GM21717 (cell line): ENCODE results near the gene PRDM11.

Experiments used
- ATAC-seq: cut with Tn5 transposase; IDR thresholded peaks from one replicate; pipeline ENCODE4 v1.9.1; 2021; ENCODE audit warnings: mild to moderate bottlenecking, moderate library complexity; ENCODE audit not compliant: unreplicated experiment

Gene PRDM11

GRCh38 chr11:45157247-45158209 lies 11.1 kb downstream of the PRDM11 start:
- no peak for ATAC-seq

- no peak for ATAC-seq
These were observed 11.8 kb downstream of the PRDM11 start for GRCh38 chr11:45158210-45158731.

DNA sequence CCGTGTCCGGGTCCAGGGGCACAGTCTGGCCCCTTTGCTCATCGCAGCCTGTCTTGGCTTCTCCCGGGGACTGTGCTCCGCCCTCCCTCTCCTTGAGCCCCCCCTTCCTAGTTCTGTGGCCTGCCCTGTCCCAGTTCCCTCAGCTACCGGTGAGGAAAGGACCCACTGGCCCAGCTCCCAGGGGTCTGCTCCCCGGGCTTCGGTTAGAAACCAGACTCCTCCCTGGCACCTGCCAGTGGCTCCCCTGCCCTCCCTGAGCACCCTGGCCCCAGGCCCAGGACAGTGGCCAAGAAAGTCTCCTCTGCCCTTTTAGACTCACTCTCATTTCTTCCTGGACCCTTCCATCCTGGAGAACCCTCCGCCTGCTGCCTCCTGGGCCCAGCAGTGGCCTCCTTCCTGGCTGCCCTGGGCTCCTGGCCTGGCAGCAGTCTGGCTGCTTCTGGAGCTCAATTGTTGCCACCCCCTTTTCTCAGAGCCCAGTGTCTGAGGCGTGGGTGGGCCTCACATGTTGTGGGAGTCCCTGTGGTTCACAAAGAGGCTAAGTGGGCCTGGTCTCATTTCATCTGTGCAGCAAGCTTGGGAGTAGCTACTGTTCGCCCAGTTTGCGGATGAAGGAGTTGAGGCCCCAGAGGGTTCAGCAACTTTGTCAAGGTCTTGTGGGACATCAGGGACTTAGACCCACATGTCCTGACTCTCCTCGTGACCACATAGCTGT lies 12.6 kb downstream of the PRDM11 start:
- ATAC-seq = no peak

DNA sequence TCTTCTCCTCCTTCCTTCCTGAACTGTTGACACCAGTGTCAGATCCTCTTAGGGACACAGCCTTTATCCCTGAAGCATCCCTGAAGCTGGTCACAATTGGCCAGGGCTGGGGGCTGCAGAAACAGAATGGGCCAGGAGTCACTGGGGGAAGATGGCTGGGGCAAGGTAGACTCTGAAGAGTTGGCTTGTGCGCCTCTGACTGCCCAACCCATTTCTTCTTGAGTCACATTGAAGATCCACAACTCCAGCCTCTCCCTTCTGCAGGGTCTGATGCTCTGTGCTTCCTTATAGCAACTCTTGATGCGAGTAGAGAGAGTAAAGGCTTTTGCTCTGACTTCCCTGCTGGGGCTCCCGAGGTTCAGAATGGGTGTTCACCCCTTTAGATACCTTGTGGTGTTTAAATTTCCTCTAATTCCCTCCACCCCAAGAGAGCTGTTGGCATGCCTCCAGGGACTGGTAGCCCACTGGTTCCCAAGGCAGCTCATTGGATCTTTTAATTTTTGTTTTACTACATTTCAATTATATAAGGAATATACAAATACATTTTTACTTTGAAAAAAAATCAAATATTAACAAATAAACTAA lies 13.4 kb downstream of the PRDM11 start:
- ATAC-seq = no peak

DNA sequence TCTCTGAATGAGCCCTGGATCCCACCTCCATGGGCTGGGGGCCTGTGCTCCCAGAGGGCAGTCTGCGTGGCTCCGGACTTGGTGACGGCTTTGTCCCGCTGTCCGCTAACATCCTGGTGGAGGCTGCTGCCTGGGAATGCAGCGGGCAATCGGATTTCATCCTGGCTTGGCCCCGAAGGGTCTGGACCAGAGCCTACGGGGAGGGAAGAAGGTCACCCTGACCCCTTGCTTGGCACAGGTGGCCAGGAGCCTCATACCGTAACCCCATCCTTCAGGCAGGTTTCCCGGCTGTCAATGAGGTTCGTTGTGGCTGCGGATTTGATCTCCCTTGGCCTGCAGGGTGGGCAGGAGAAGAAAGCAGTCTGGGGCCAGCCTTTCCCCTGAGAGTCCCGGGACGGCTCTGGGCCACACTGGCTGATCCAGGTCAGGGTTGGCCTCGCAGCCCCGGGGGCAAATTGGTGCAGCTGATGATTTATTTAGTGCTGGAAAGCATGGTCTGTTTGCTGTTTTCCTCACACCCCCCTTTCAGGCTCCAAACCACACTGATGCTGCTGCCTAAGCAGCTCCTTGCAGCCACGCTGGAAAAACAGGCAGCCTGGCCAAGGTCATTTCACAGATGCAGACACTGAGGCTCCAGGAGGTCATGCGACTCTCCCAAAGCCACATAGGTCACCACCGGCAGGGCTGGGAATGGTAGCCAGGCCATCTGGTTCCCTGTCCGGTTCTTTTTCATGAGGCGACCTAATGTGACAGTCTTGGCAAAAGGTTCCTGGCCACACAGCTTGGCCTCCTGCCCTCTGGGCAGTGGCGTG lies 15.0 kb downstream of the PRDM11 start:
- ATAC-seq = no peak

DNA sequence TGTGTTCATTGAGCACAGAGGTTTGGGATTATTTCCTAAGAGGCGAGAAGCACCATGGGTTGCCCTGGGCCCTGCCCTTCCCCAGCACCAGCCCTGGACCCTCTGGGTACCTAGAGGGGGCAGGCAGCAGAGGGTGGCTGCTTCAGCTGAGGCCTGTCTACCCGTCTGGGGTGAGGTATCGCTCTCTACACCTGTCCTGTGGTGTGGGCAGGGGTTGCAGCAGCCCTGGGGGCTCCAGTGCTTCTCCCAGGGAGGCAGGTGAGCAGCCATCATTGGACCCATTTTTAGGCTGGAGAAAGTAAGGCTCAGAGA lies 15.6 kb downstream of the PRDM11 start:
- no peak for ATAC-seq

DNA sequence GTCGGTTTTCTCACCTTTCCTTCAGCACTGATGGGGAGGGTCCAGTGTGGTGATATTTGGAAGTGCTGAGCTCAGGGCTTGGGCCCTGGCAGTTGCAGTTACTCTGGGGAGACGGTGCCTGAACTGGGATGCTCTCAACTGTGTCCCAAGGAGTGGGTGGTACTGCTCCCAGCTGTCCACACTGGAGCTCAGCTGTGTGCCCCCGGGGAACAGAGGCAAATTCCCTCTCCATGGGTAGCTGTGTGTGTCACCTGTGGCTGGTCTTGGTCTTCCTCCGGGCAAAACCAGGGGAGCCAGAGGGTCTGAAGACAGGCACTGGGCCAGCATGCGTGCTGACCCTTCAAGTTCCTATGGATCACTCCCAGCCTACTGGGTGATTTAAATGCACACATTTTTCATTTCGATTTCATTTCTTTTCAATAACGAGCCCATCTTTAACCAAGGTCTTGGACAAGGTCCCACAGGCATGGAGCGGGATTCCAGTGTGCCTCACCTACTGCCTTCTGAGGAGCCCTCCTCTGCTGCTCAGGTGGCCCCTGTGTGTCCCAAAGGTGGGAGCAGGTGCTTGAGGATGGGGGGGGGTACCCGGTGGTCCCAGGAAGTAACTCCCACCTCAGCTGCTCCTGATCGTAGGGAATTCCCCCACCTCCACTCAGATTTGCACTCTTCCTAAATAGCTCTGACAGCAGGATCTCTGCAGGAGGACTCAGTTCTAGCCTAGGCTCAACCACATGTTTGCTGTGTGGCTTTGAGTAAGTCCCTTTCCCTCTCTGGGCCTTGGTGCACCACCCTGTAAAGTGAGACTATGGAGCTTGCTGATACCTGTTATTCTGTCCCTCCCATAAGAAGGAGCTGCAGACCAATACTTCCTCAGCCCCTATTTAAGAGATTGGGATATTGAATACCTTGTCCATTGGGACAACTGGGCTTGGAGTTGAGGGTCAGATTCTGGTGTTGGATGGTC lies 16.8 kb downstream of the PRDM11 start:
- no peak for ATAC-seq

DNA sequence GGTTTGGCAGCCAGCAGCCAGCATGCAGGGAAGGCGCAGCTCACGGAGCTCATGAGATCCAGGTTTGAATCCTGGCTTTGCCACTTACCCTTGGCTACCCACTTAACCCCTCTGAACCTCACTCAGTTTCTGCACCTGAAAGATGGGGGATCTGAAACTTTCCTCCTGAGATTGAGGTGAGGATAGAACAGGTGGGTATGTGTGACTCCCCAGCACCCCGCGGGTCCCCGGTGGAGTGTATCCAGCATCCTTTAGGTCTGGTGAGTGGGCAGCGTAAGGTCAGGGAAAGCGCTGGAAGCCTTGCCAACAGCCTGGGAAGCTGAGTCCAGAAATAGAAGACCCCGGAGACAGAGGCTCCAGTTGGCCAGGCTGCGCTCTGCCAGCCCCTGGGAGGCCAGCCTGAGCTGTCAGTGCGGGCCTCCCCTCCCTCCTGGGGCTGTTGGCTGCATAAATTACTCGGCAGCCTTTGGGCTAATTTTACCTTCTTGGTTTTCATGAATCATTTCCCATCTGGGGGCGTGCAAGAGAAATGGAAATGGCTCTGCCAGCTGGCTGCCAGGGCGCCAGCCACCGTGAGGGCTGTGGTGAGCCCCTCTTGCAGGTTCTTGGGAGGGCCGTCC lies 17.6 kb downstream of the PRDM11 start:
- ATAC-seq = no peak

DNA sequence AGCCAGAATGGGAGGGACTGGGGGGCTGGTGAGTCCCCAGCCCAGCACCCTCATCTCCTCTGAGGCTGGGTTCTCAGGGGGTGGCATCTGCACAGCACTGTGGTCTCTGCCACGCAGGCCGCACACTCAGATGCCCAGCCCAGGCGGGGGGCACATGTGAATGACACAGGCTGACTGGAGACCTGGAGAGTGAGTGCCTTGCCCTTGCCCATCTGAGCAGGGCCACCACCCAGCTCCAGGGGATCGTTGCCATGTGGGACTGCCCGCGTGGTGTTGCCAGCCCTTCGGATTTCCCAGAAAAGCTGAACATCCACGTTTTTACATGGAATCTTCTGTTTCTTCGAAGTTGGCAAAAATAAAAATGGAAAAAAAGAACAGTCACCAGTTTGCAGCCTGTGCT lies 18.9 kb downstream of the PRDM11 start:
- no peak for ATAC-seq

DNA sequence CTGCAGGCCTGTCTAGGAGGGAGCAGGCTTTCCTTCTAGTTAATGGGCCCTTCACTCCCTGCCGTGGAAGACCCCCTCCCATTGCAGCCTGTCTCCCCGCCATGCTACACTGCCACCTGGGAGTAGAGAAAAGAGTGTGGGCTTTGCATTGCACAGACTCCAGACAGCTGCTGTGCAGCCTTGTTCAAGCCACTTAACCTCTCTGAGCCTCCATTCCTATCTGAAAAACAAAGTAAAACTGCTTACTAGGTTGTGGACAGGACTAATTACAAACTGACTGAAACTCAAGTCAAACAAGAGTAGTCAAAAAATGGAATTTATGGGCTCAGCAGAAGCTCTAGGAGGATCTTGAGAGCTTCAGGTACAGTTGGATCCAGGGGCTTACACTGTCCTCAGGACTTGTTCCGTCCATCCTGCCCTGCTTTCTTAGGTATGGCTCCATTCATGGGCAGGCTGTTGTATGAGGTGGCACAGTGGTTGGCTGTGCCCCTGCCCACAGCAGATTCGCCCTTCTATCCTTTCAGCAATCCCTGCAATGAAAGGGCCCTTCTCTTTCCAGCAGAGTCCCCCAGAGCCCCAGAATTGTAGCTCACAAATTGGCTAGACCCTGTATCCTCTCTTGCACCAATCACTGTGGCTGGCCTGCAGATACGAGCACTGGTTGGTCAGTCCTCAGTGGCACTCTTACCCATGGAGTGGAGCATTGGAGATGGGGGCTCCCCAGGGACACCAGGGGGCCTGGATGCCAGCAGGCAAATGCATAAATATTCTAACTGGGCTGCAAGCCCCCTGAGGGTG lies 19.6 kb downstream of the PRDM11 start:
- ATAC-seq = no peak

DNA sequence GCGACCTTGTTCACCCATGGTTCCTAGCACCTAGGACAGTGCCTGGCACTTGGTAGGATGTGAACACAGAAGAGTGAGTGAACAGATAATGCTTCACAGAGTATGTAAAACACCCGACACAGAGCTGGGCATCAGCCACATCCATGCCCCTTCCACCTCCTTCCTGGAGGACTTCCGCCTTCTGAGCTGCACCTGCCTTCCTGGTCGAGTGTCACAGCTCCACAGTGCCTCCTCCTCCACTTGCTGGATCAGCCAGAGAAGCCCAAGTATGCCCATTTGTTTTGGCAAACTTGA lies 20.1 kb downstream of the PRDM11 start:
- ATAC-seq = no peak

GRCh38 chr11:45167283-45167682 lies 20.8 kb downstream of the PRDM11 start:
- no peak for ATAC-seq

DNA sequence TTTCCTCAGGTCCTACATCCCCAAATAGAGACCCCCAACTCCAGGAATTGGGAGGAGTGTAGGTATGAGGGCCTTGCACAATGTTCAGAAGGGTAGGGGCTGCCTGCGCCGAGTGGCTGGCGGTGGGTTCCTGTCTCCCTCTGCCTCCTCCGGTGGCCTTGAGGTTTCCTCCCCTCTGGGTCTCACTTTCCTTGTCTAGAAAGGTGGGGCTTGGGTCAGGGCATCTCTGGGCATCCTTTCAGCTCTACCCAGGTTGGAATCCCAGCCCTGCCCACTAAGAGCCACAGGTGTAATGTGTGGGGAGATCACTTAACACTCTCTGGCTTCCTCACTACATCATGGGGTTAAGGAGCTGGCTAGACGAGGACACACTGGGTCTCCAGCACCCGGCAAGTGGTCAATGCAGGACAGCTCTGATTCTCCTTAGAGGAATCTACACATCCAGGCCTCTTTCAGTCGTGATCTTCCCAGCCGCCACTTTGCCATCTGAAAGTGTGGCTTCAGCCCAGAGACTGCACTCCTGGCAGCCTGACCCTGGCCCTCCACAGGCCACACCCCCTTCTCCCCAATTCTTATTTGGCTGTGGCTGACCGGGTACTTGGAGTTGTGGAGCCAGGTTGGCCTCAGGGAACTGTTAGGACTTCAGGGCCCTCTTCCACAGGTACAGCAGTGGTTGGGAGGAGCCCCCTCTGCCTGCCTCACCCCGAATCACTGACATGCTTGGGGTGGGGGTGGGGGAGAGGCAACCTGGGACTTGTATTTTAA lies 22.1 kb downstream of the PRDM11 start:
- ATAC-seq = no peak

DNA sequence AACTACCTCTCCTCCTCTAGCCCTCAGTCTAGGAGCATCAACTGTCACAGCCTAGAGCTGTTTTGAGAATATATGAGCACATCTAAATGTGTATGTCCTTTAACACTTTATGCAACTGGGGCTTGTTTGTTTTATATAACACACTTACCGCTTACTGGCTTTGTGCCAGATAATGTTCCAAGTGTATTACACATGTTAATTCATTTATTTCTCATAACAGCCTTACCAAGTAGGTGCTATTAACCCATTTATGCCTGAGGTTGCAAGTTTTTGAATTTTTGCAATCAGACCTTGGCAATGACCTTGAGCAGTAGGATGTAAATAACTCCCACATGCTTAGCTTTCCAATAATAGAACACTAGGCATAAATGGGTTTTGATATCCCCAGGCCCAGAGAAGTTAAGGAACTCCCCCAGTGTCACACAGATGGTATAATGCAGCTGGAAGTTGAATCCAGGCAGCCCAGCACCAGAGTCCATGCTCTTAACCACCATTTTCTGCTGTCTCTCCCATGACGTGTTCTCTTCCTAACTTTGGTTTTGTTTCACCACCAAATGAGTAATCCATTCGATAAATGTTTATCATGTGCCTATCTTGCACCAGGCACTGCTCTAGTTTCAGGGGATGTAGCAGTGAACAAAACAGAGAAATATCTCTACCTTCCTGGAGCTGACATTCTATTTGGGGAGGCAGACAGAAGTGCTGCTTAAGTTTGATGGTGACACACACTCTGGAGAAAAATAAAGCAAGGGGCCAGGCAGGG lies 23.1 kb downstream of the PRDM11 start:
- no peak for ATAC-seq

DNA sequence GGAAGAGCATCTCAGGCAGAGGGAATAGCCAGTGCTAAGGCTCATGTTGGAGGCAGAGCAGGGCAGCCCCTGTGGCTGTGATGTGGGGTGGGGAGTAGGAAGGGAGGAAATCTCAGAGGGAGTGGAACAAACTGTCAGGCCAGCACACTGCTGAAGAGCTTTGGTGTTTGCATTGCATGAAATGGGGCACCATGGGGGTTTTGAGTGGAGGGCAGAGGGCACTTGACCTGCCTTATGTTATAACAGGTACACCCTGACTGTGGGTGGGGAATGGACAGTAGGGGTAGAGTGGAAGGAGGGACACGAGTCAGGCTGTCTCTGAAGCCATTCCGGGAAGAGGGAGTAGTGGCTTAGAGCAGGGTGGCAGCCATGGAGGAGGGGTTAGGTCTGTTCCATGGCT lies 24.0 kb downstream of the PRDM11 start:
- no peak for ATAC-seq

- no peak for ATAC-seq
These were observed 25.1 kb downstream of the PRDM11 start for GRCh38 chr11:45171550-45171949.

DNA sequence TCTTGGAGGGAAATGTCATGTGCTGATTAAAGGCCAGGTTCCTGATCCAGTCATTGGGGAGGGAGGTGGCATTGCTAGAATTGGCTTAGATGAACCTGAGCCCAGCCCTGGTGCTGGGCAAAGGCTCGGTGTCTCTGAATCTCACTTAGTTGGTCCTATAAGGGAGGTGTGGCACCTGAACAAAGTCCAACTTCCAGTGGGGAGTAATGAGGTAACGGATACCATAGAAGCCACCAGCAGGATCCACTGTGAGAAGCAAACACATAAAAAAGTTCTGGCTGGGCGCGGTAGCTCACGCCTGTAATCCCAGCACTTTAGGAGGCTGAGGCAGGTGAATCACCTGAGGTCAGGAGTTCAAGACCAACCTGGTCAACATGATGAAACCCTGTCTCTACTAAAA lies 26.6 kb downstream of the PRDM11 start:
- ATAC-seq = no peak
